ENCODE measurements around the gene IRGC.
"Not testable (repeated sequence)": the region's sequence is repeated elsewhere in the genome, so short reads cannot be mapped to it uniquely, and the experiment has no call there.

Gene IRGC

GRCh38 chr19:43754503-43755255, 38.8 kb downstream of the IRGC start, which contains the start of gene SMG9:
Gene SMG9 (minus strand): TSS chr19:43754962. CDS start chr19:43750741, 4,221 bp downstream.
- peak; percentile 98 for DNase-seq (ENCODE audit: low read depth)

GRCh38 chr19:43755256-43755801, 39.5 kb downstream of the IRGC start:
- DNase-seq (ENCODE audit: low read depth), result no peak

- DNase-seq (ENCODE audit: low read depth), result peak; percentile 60
Measured at GRCh38 chr19:43759515-43759914, 43.6 kb downstream of the IRGC start.

- DNase-seq (ENCODE audit: low read depth), result no peak
Measured at GRCh38 chr19:43760941-43761340, 45.1 kb downstream of the IRGC start.

- no peak for DNase-seq (ENCODE audit: low read depth)
Measured at GRCh38 chr19:43762814-43763213, 46.9 kb downstream of the IRGC start.

- no peak for DNase-seq (ENCODE audit: low read depth)
Measured at GRCh38 chr19:43763473-43763939, 47.6 kb downstream of the IRGC start.

- DNase-seq (ENCODE audit: low read depth), result not testable (repeated sequence)
Measured at GRCh38 chr19:43764684-43765083, 48.8 kb downstream of the IRGC start.

GRCh38 chr19:43765109-43765876, 49.4 kb downstream of the IRGC start:
- DNase-seq (ENCODE audit: low read depth), result peak; percentile 96

GRCh38 chr19:43766755-43767043, 50.8 kb downstream of the IRGC start:
- DNase-seq (ENCODE audit: low read depth), result no peak

- no peak for DNase-seq (ENCODE audit: low read depth)
Measured at GRCh38 chr19:43767316-43767715, 51.4 kb downstream of the IRGC start.

GRCh38 chr19:43767818-43768217, 51.9 kb downstream of the IRGC start:
- DNase-seq (ENCODE audit: low read depth), result no peak

- no peak for DNase-seq (ENCODE audit: low read depth)
Measured at GRCh38 chr19:43768273-43769050, 52.6 kb downstream of the IRGC start.

- no peak for DNase-seq (ENCODE audit: low read depth)
Measured at GRCh38 chr19:43769256-43769655, 53.4 kb downstream of the IRGC start.

Measured in HS-27A (cell line).